ENCODE data around the gene LATS2.

Gene LATS2

DNA sequence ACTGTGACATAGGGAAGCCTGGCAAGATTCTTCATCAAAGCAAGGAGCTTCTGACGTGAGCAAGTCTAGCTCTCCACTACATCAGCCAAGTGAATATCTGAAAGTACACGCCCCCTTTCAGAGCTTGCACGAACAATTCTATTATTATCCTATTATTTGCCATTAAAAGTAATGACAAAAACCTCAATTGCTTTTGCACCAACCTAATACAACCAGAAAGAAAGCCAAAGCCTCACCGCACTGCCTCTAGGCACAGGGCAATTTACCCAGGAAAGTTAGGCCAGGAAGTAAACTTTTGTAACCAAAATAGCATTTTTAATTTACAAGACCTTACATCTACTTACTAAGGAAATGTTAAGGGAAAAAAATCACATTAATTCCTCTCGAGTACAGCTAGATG lies 41.2 kb downstream of the LATS2 start:
- no peak overlapping the region for H3K4me2 ChIP-seq
- H3K9ac ChIP-seq: no peak overlapping the region
- H3K27me3 ChIP-seq (ENCODE audit: insufficient read depth, low read depth): no peaks in the 10 kb centered on the region
- no peak overlapping the region for H2AFZ ChIP-seq (ENCODE audit: low read depth)
- no peaks in the 10 kb centered on the region for H4K20me1 ChIP-seq (ENCODE audit: insufficient read depth)
- H3K4me3 ChIP-seq (IDR thresholded peaks at IDR 0.05; ENCODE audit: insufficient read depth, low read depth, low read length): no peak overlapping the region
- no peaks in the 10 kb centered on the region for H3K79me2 ChIP-seq (ENCODE audit: insufficient read depth, low read depth)
- H3K27ac ChIP-seq: no peak overlapping the region
- H3K4me1 ChIP-seq (ENCODE audit: low read depth, poor library complexity, severe bottlenecking): no peaks in the 10 kb centered on the region
- H3K36me3 ChIP-seq (ENCODE audit: insufficient read depth): no peaks in the 10 kb centered on the region
- TF ChIP-seq, protein P1, sequence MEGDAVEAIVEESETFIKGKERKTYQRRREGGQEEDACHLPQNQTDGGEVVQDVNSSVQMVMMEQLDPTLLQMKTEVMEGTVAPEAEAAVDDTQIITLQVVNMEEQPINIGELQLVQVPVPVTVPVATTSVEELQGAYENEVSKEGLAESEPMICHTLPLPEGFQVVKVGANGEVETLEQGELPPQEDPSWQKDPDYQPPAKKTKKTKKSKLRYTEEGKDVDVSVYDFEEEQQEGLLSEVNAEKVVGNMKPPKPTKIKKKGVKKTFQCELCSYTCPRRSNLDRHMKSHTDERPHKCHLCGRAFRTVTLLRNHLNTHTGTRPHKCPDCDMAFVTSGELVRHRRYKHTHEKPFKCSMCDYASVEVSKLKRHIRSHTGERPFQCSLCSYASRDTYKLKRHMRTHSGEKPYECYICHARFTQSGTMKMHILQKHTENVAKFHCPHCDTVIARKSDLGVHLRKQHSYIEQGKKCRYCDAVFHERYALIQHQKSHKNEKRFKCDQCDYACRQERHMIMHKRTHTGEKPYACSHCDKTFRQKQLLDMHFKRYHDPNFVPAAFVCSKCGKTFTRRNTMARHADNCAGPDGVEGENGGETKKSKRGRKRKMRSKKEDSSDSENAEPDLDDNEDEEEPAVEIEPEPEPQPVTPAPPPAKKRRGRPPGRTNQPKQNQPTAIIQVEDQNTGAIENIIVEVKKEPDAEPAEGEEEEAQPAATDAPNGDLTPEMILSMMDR (conservative IDR thresholded peaks at IDR 0.05; ENCODE audit: low read depth, low read length): no peak

DNA sequence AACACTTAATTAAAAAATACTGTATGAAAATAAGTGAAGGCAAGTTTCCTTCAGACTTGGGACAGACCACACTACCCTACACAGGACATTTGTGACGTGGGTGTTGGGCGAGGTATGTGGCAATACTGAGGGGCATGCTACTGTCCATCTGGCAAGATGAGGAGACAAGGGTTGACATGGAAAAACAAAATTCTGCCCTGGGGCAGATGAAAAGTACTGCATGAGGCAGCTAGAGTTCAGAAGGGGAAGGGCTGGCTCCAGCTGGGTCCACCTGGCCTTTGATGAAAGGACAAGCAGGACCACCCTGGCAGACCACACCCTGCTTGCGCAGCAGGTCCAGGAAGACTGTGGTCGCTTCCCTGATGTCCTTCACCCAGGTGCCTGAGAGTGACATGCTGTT lies 43.2 kb downstream of the LATS2 start:
- Histone ChIP-seq H3K36me3 (ENCODE audit: insufficient read depth) (no peaks in the 10 kb centered on the region), H3K4me2 (no peak overlapping the region), H3K4me1 (ENCODE audit: low read depth, poor library complexity, severe bottlenecking) (no peaks in the 10 kb centered on the region), H3K9ac (no peak overlapping the region), H3K79me2 (ENCODE audit: insufficient read depth, low read depth) (no peaks in the 10 kb centered on the region), H2AFZ (ENCODE audit: low read depth) (no peak overlapping the region), H4K20me1 (ENCODE audit: insufficient read depth) (no peaks in the 10 kb centered on the region), H3K4me3 (IDR thresholded peaks at IDR 0.05; ENCODE audit: insufficient read depth, low read depth, low read length) (no peak overlapping the region), H3K27ac (no peak overlapping the region), H3K27me3 (ENCODE audit: insufficient read depth, low read depth) (no peaks in the 10 kb centered on the region)
- TF ChIP-seq, protein P1 (conservative IDR thresholded peaks at IDR 0.05; ENCODE audit: low read depth, low read length): no peak

DNA sequence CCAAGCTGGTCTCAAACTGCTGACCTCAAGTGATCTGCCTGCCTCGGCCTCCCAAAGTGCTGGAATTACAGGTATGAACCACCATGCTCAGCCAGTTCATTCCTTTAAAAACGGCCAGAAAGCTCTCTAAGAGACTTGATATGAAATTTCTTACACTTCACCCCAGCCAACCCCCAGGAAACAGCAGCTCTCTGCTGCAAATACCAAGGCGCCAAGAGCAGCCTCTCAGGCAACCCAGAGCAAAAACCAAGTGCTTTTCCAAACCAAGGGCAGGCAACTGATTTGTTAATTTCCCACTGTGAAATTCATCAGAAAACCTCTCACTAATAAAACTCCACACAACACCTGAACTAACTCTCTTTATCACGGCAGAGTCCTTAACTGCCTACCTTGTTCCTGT lies 44.9 kb downstream of the LATS2 start:
- Histone ChIP-seq H2AFZ (ENCODE audit: low read depth) (no peak overlapping the region), H3K36me3 (ENCODE audit: insufficient read depth) (no peaks in the 10 kb centered on the region), H3K4me1 (ENCODE audit: low read depth, poor library complexity, severe bottlenecking) (no peaks in the 10 kb centered on the region), H3K4me3 (IDR thresholded peaks at IDR 0.05; ENCODE audit: insufficient read depth, low read depth, low read length) (no peak overlapping the region), H3K4me2 (no peak overlapping the region), H4K20me1 (ENCODE audit: insufficient read depth) (no peaks in the 10 kb centered on the region), H3K27ac (no peak overlapping the region), H3K79me2 (ENCODE audit: insufficient read depth, low read depth) (no peaks in the 10 kb centered on the region), H3K27me3 (ENCODE audit: insufficient read depth, low read depth) (no peaks in the 10 kb centered on the region), H3K9ac (no peak overlapping the region)
- TF ChIP-seq, protein P1 (conservative IDR thresholded peaks at IDR 0.05; ENCODE audit: low read depth, low read length): no peak

DNA sequence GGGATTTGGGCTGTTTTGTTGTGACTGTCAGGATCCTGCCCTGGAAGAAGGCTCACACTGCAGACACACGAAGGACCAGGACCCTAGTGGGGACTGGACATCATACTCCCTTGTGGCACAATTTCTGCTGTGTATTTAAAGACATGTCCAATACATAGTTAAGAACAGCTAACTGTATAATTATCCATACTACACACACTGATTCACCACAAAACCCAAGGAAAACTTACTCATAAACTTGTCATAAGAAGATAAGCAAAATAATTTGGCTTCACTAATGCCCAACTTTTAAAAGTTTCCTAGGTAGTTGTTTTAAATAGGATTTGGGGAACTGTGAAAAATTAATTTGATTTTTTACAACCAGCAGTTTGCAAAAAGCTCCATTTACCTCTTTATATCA lies 46.1 kb downstream of the LATS2 start:
- Histone ChIP-seq H3K4me3 (IDR thresholded peaks at IDR 0.05; ENCODE audit: insufficient read depth, low read depth, low read length) (no peak overlapping the region), H3K36me3 (ENCODE audit: insufficient read depth) (no peaks in the 10 kb centered on the region), H4K20me1 (ENCODE audit: insufficient read depth) (no peaks in the 10 kb centered on the region), H2AFZ (ENCODE audit: low read depth) (no peak overlapping the region), H3K79me2 (ENCODE audit: insufficient read depth, low read depth) (no peaks in the 10 kb centered on the region), H3K27ac (no peak overlapping the region), H3K4me2 (no peak overlapping the region), H3K27me3 (ENCODE audit: insufficient read depth, low read depth) (no peaks in the 10 kb centered on the region), H3K4me1 (ENCODE audit: low read depth, poor library complexity, severe bottlenecking) (no peaks in the 10 kb centered on the region), H3K9ac (no peak overlapping the region)
- TF ChIP-seq, protein P1 (conservative IDR thresholded peaks at IDR 0.05; ENCODE audit: low read depth, low read length): no peak

All from KMS-11 (cell line).